ENCODE measurements around the gene WDR74.

WDR74 gene

GRCh38 chr11:62883673-62884072 lies 44.3 kb upstream of the WDR74 start:
- H3K9ac ChIP-seq = peak overlapping the region; percentile 97; the same call in 1 of the 2 replicates
- H2AFZ ChIP-seq (ENCODE audit: low read depth) = no peak overlapping the region
- H3K27me3 ChIP-seq (ENCODE audit: insufficient read depth, low read depth) = no peaks in the 10 kb centered on the region
- TF ChIP-seq CTCF (conservative IDR thresholded peaks at IDR 0.05; ENCODE audit: low read depth, low read length) = no peak
- H4K20me1 ChIP-seq (ENCODE audit: insufficient read depth) = peaks cover 13% of the 10 kb centered on the region; the same call in 1 of the 2 replicates
- H3K79me2 ChIP-seq (ENCODE audit: insufficient read depth, low read depth) = peaks cover 43% of the 10 kb centered on the region
- H3K36me3 ChIP-seq (ENCODE audit: insufficient read depth) = peaks cover 36% of the 10 kb centered on the region; the same call in 1 of the 2 replicates
- H3K4me1 ChIP-seq (ENCODE audit: low read depth, poor library complexity, severe bottlenecking) = peaks cover 37% of the 10 kb centered on the region
- H3K27ac ChIP-seq = peak overlapping the region; percentile 6; the same call in 1 of the 2 replicates
- peak overlapping the region; percentile 67 for H3K4me2 ChIP-seq
- no peak overlapping the region for H3K4me3 ChIP-seq (IDR thresholded peaks at IDR 0.05; ENCODE audit: insufficient read depth, low read depth, low read length)

- Histone ChIP-seq H3K4me2 (peak overlapping the region; percentile 67), H3K27me3 (ENCODE audit: insufficient read depth, low read depth) (no peaks in the 10 kb centered on the region), H3K36me3 (ENCODE audit: insufficient read depth) (peaks cover 36% of the 10 kb centered on the region; the same call in 1 of the 2 replicates), H3K9ac (peak overlapping the region; percentile 97; the same call in 1 of the 2 replicates), H3K4me1 (ENCODE audit: low read depth, poor library complexity, severe bottlenecking) (peaks cover 37% of the 10 kb centered on the region), H3K27ac (peak overlapping the region; percentile 93; the same call in 1 of the 2 replicates), H4K20me1 (ENCODE audit: insufficient read depth) (peaks cover 13% of the 10 kb centered on the region; the same call in 1 of the 2 replicates), H3K4me3 (IDR thresholded peaks at IDR 0.05; ENCODE audit: insufficient read depth, low read depth, low read length) (no peak overlapping the region), H3K79me2 (ENCODE audit: insufficient read depth, low read depth) (peaks cover 43% of the 10 kb centered on the region), H2AFZ (ENCODE audit: low read depth) (no peak overlapping the region)
- TF ChIP-seq CTCF (conservative IDR thresholded peaks at IDR 0.05; ENCODE audit: low read depth, low read length) = no peak
Measured at GRCh38 chr11:62882788-62883501, 43.6 kb upstream of the WDR74 start.

- Histone ChIP-seq H3K79me2 (ENCODE audit: insufficient read depth, low read depth) (peaks cover 43% of the 10 kb centered on the region), H3K9ac (peak overlapping the region; percentile 97; the same call in 1 of the 2 replicates), H3K27me3 (ENCODE audit: insufficient read depth, low read depth) (no peaks in the 10 kb centered on the region), H3K36me3 (ENCODE audit: insufficient read depth) (peaks cover 31% of the 10 kb centered on the region; the same call in 1 of the 2 replicates), H2AFZ (ENCODE audit: low read depth) (no peak overlapping the region), H4K20me1 (ENCODE audit: insufficient read depth) (peaks cover 13% of the 10 kb centered on the region; the same call in 1 of the 2 replicates), H3K4me2 (peak overlapping the region; percentile 67), H3K27ac (peak overlapping the region; percentile 93; the same call in 1 of the 2 replicates), H3K4me3 (IDR thresholded peaks at IDR 0.05; ENCODE audit: insufficient read depth, low read depth, low read length) (no peak overlapping the region), H3K4me1 (ENCODE audit: low read depth, poor library complexity, severe bottlenecking) (peaks cover 37% of the 10 kb centered on the region)
- no peak for TF ChIP-seq CTCF (conservative IDR thresholded peaks at IDR 0.05; ENCODE audit: low read depth, low read length)
Measured at GRCh38 chr11:62882431-62882749, 43.0 kb upstream of the WDR74 start.

GRCh38 chr11:62881579-62882430 lies 42.4 kb upstream of the WDR74 start:
- Histone ChIP-seq H3K4me1 (ENCODE audit: low read depth, poor library complexity, severe bottlenecking) (peaks cover 37% of the 10 kb centered on the region), H3K4me2 (peak overlapping the region; percentile 67), H3K27ac (peak overlapping the region; percentile 93), H2AFZ (ENCODE audit: low read depth) (no peak overlapping the region), H3K4me3 (IDR thresholded peaks at IDR 0.05; ENCODE audit: insufficient read depth, low read depth, low read length) (no peak overlapping the region), H3K36me3 (ENCODE audit: insufficient read depth) (peaks cover 25% of the 10 kb centered on the region; the same call in 1 of the 2 replicates), H3K79me2 (ENCODE audit: insufficient read depth, low read depth) (peaks cover 49% of the 10 kb centered on the region), H3K9ac (peak overlapping the region; percentile 97), H4K20me1 (ENCODE audit: insufficient read depth) (peaks cover 8% of the 10 kb centered on the region; the same call in 1 of the 2 replicates), H3K27me3 (ENCODE audit: insufficient read depth, low read depth) (no peaks in the 10 kb centered on the region)
- TF ChIP-seq CTCF (conservative IDR thresholded peaks at IDR 0.05; ENCODE audit: low read depth, low read length) = no peak; the same call in 1 of the 2 replicates

Measured in KMS-11 (cell line).